ENCODE measurements around the gene CACNA1B.

- no peak for TF ChIP-seq ARNT (IDR thresholded peaks at IDR 0.05)
- no peak for TF ChIP-seq BHLHE40 (IDR thresholded peaks at IDR 0.05; ENCODE audit: borderline replicate concordance)
- no peak for TF ChIP-seq ELF4 (IDR thresholded peaks at IDR 0.05)
- TF ChIP-seq NFRKB (IDR thresholded peaks at IDR 0.05) = no peak
- no peak for TF ChIP-seq L3MBTL2 (conservative IDR thresholded peaks at IDR 0.05)
- no peak for TF ChIP-seq FOXM1 (IDR thresholded peaks at IDR 0.05; ENCODE audit: borderline replicate concordance)
- no peak for TF ChIP-seq SUZ12 (IDR thresholded peaks at IDR 0.05)
Measured at GRCh38 chr9:138025908-138026307, 148.3 kb downstream of the CACNA1B start.

All from HEK293T (cell line).